Activated CD8-positive, alpha-beta memory T cell treated with anti-CD3 and anti-CD28 coated beads, Interleukin-2, amount 10 ng/mL, durations not matched to agents 7 days and 5 days (primary cell): Measurements from ENCODE around the gene CCDC194. TPM values are rescaled to one million over a fixed set of nuclear protein-coding genes. Genes with fewer than 3 reads are reported as not detected.

Experiments used
- ATAC-seq: fragments of 150-1000 bp; cut with Tn5 transposase; one replicate; pipeline ENCODE4 v1.10.0; 2021; ENCODE audit warnings: moderate library complexity
- CTCF ChIA-PET: fragments of 350-600 bp; sonication (Branson Sonifier 250); formaldehyde crosslinking; loops from one replicate; lab custom pipeline; 2021; ENCODE audit warnings: antibody characterized with exemption; lab: Charles Lee
- DNase-seq: peaks from one replicate; pipeline ENCODE4 v3.0.0-alpha.2; 2020
- H3K27ac Mint-ChIP-seq: one replicate; pipeline ENCODE4 v1.8.0; 2021; ENCODE audit warnings: mild to moderate bottlenecking, mixed read lengths
- H3K27me3 Mint-ChIP-seq: one replicate; pipeline ENCODE4 v1.8.0; 2021; ENCODE audit warnings: mixed read lengths
- H3K36me3 Mint-ChIP-seq: one replicate; pipeline ENCODE4 v1.8.0; 2021; ENCODE audit warnings: mild to moderate bottlenecking, mixed read lengths
- H3K4me1 Mint-ChIP-seq: one replicate; pipeline ENCODE4 v1.8.0; 2021; ENCODE audit warnings: mixed read lengths
- H3K4me3 Mint-ChIP-seq: one replicate; pipeline ENCODE4 v1.8.0; 2021; ENCODE audit warnings: mild to moderate bottlenecking, moderate library complexity, mixed read lengths
- H3K9me3 Mint-ChIP-seq: one replicate; pipeline ENCODE4 v1.8.0; 2022; ENCODE audit warnings: low read depth, mixed read lengths
- total RNA-seq, 2 experiments: library from RNA; stranded (reverse); gene quantifications; one replicate each; pipeline ENCODE4 v1.2.3, GENCODE V29; 2021

Gene CCDC194
- total RNA-seq, 2 experiments from 2014 or later: 4.3 to 5.9 TPM

DNA sequence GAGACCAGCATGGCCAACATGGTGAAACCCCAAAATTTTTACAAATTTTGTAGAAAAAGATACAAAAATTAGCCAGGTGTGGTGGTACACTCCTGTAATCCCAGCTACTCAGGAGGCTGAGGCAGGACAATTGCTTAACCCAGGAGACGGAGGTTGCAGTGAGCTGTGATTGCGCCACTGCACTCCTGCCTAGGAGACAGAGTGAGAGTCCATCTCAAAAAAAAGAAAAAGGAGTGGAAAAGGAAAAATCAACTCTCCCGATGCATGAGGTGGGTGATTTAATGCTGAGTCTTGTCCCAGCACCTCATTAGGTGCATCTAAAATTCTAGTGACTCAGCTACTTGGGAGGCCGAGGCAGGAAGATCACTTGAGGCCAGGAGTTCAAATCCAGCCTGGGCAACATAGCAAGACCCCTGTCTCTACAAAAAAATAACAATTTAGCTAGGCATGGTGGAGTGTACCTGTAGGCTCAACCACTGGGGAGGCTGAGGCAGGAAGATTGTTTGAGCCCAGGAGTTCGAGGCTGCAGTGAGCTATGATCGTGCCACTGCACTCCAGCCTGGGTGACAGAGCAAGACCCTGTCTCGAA, 36.8 kb downstream of the CCDC194 start:
- CTCF ChIA-PET: interaction anchor here (1.3 kb wide), 1 partner anchor 8 kb away, joined by 3 read pairs; no protein-coding TSS in a partner anchor
- H3K27ac Mint-ChIP-seq: no peak overlapping the region

DNA sequence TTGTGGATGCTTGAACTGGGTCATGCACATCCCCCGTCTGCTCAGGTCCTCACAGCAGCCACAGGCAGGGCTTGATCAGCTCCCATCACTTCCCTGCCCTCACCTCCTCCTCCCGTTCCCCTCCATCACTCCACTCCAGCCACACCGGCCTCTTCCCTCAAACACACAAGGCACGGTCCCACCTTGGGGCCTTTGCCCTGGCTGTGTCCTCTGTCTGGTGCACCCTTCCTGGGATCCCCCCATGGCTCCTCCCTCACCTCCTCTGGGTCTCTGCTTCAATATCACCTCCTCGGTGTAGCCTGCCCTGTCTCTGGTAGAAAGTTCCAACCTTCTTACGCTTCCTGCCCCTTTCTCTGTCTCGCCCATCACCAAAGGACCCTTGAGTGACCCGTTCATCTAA, 40.6 kb downstream of the CCDC194 start:
- no peak for ATAC-seq
- CTCF ChIA-PET: interaction anchor here (0.9 to 1.2 kb wide), 2 partner anchors 33 to 138 kb away, joined by 3 read pairs; no protein-coding TSS in a partner anchor
- Mint-ChIP-seq H3K27ac (no peak overlapping the region), H3K4me3 (no peak overlapping the region), H3K4me1 (peaks cover 16% of the 10 kb centered on the region), H3K27me3 (peaks cover 28% of the 10 kb centered on the region), H3K9me3 (no peaks in the 10 kb centered on the region), H3K36me3 (no peaks in the 10 kb centered on the region)
- no peak for DNase-seq

More for the DNA sequence above, 36.8 kb downstream of the CCDC194 start:
- H3K4me3 Mint-ChIP-seq: no peak overlapping the region
- H3K27me3 Mint-ChIP-seq: peaks cover 5% of the 10 kb centered on the region
- no peaks in the 10 kb centered on the region for H3K4me1 Mint-ChIP-seq
- ATAC-seq (no peak), DNase-seq (no peak)
- no peaks in the 10 kb centered on the region for H3K36me3 Mint-ChIP-seq
- no peaks in the 10 kb centered on the region for H3K9me3 Mint-ChIP-seq

DNA sequence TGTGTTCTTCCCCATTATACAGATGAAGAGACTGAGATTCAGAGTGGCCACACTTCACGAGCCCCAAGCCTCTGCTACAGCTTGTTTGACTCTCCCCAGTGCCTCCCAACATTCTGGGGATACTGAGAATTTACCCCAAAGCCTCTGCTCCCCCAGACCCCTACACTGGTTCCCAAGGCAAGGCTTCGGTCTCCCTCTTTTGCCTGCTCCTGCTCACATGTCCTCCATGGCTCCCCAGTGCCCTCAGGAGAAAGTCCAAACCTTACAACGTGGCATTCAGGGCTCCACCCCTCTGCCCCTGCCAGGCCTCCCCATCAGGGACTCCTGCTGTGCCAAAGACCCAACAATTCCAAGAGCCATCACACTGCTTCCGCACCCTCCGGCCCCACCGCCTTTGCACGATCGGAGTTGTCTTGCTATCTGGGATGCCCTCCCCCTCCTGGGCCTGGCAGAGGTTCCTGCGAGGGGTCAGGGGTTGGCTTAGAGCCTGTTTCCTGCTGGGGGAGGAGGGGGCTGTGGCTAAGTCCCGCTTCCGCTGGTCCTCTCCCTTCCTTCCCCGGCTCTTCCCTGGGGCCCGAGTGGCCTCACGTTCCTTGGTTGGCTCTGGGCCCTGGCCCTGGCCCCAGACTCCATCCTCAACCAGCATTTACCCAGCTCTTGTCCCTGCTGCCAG, 41.3 kb downstream of the CCDC194 start:
- Mint-ChIP-seq H3K36me3 (no peaks in the 10 kb centered on the region), H3K9me3 (no peaks in the 10 kb centered on the region), H3K27ac (no peak overlapping the region), H3K4me3 (no peak overlapping the region), H3K4me1 (peaks cover 18% of the 10 kb centered on the region), H3K27me3 (peaks cover 32% of the 10 kb centered on the region)
- DNase-seq: no peak
- CTCF ChIA-PET: no interaction called here
- no peak for ATAC-seq

DNA sequence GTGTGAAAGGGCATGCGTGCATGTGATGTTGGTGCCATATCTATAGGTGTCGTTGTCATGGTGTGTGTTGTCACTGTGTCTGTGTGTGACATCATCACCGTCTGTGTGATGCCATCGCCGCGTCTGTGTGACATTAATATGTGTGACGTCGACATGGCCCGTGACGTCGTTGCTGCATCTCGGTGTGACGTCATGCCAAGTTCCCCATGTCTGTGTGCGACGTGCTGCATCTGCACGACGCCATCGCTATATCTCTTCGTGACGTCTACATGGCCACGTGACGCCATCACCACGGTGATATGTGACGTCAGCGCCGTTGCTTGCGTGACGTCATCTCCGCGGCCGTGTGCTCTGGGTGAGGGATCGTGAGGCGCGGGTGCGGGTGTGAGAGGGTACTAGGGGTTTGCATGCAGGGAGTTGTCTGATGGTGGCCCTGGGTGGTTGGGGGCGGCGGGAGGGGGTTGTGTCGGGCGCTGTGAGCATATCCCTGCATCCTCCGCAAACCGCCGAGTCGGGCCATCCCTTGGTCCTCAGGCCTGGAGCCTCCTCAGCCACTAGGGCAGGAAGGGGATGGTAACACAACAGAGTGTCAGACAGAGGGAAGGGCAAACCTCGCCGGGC, 42.1 kb downstream of the CCDC194 start:
- H3K9me3 Mint-ChIP-seq: no peaks in the 10 kb centered on the region
- no peak overlapping the region for H3K4me3 Mint-ChIP-seq
- no peak for ATAC-seq
- H3K27ac Mint-ChIP-seq: no peak overlapping the region
- peaks cover 24% of the 10 kb centered on the region for H3K4me1 Mint-ChIP-seq
- CTCF ChIA-PET: no interaction called here
- H3K36me3 Mint-ChIP-seq: no peaks in the 10 kb centered on the region
- no peak for DNase-seq
- H3K27me3 Mint-ChIP-seq: peaks cover 33% of the 10 kb centered on the region

DNA sequence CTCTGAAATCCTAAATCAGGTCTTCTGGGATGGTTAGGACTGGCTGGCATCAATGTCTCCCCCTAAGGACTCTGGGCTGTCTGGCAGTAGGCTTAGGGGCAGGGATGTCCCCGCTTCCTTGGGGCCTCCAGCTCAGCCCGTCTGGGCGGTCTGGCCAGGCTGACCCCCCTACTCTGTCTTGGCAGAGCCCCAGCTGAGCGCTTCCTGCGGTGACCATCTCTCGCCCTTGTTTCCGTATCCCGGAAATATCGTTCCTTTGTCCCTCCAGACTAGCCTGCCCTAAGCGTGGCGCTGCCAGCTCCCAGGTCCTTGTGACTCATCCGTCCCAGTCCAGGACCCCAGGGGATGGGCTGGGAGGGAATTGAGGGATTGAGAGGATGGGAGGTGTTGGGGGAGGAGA, 45.3 kb downstream of the CCDC194 start:
- CTCF ChIA-PET: interaction anchor here (1.5 to 1.7 kb wide), 5 partner anchors 10 to 274 kb away, joined by 3 to 4 read pairs (median 4); partner anchors contain the start of gene BST2
- DNase-seq (no peak), ATAC-seq (no peak)
- Mint-ChIP-seq H3K36me3 (no peaks in the 10 kb centered on the region), H3K4me3 (no peak overlapping the region), H3K4me1 (peaks cover 30% of the 10 kb centered on the region), H3K27me3 (peaks cover 33% of the 10 kb centered on the region), H3K9me3 (no peaks in the 10 kb centered on the region), H3K27ac (no peak overlapping the region)

DNA sequence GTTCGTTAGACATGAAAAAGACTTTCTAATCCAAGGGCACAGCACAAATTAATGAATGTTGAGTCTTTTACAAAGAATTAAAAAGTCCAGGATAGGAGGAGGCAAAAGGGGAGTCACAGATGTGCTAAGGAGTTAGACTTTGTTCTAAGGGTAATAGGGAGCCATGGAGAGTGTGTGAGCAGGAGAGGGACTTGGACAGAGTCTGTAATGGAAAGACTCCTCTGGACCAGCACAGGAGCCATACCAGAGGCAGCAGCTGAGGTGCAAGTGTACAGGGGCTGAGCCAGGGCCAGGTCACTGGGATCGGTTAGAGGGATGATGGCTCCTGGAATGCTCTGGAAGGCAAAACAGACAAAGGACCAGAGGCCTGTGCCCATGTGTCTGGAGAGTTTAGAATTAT, 46.1 kb downstream of the CCDC194 start:
- DNase-seq: no peak
- H3K4me3 Mint-ChIP-seq: no peak overlapping the region
- H3K27ac Mint-ChIP-seq: no peak overlapping the region
- no peaks in the 10 kb centered on the region for H3K9me3 Mint-ChIP-seq
- peaks cover 30% of the 10 kb centered on the region for H3K27me3 Mint-ChIP-seq
- H3K4me1 Mint-ChIP-seq: peaks cover 30% of the 10 kb centered on the region
- CTCF ChIA-PET: interaction anchor here (0.9 to 1.7 kb wide), 11 partner anchors 7 to 407 kb away, joined by 3 to 7 read pairs (median 4); partner anchors contain the start of gene BST2
- no peak for ATAC-seq
- no peaks in the 10 kb centered on the region for H3K36me3 Mint-ChIP-seq

DNA sequence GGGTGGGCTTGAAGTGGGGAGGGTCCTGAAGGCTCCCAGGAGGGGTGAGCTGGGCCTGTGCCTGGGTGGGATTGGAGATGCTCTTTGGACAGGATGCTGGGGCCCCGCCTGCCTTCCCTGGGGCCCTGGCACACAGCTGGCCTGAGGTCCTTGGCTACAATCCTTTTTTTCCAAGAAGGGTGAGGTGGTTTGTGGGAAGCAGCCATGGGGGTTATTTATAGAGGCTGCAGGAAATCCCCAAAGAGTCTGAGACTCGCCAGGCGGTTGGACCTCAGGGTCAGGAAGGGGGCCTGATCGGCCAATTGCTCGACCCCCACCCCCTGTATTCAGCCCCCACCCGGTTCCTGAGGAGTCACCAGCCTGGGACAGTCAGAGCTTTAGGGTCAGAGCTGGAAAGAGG, 46.6 kb downstream of the CCDC194 start:
- Mint-ChIP-seq H3K4me3 (no peak overlapping the region), H3K9me3 (no peaks in the 10 kb centered on the region), H3K4me1 (peaks cover 30% of the 10 kb centered on the region), H3K27ac (no peak overlapping the region), H3K27me3 (peaks cover 30% of the 10 kb centered on the region), H3K36me3 (peaks cover 2% of the 10 kb centered on the region)
- DNase-seq (no peak), ATAC-seq (no peak)
- CTCF ChIA-PET: interaction anchor here (0.9 to 1.7 kb wide), 13 partner anchors 8 to 407 kb away, joined by 3 to 7 read pairs (median 4); partner anchors contain the start of gene BST2

DNA sequence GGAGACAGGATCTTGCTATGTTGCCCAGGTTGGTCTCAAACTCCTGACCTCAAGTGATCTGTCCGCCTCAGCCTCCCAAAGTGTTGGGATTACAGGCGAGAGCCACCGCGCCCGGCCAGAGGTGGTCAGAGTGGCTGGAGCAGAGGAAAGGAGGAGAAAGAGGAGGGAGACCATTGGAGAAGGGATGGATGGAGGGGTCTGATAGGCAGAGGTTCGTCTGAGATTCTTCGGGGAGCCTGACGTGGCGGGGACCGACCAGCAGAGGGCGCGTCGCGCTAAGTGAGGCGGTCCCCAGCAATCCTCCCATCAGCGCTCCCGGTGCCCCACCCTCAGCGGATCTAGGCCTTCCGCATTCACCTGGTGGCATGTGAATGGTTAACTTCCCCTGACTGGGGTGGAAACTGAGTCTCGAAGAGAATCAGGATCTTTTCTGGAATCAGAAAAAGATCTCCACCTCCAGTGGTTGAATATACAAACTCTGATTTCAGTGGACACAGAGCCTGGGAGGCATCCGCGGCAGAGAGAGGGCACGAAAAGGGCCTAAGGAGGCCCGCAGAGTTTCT, 47.8 kb downstream of the CCDC194 start:
- CTCF ChIA-PET: interaction anchor here (0.7 to 1.9 kb wide), 10 partner anchors 12 to 98 kb away, joined by 3 to 11 read pairs (median 4); partner anchors contain the start of genes ANO8, BST2 and MVB12A
- Mint-ChIP-seq H3K9me3 (no peaks in the 10 kb centered on the region), H3K4me1 (peaks cover 21% of the 10 kb centered on the region), H3K4me3 (no peak overlapping the region), H3K27ac (peak overlapping the region; percentile 15), H3K27me3 (peaks cover 25% of the 10 kb centered on the region), H3K36me3 (peaks cover 2% of the 10 kb centered on the region)
- DNase-seq: peak; percentile 84
- peak; percentile 96 for ATAC-seq

DNA sequence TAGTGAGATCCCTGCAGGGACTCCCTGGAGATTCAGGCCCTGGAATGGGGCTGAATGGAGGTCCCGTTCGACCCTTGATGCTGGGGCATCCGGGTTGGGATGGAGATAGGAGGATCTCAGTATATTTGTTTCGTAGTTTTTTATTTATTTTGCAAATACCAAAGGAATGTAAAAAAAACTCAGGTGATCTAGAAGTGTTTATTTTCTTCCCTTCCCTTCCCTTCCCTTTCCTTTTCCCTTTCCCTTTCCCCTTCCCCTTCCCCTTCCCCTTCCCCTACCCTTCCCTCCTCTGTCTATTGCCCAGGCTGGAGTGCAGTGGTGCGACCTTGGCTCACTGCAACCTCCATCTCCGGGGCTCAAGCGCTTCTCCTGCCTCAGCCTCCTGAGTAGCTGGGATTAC, 52.2 kb downstream of the CCDC194 start:
- peaks cover 25% of the 10 kb centered on the region for H3K4me1 Mint-ChIP-seq
- H3K36me3 Mint-ChIP-seq: peaks cover 2% of the 10 kb centered on the region
- no peaks in the 10 kb centered on the region for H3K9me3 Mint-ChIP-seq
- ATAC-seq (no peak), DNase-seq (no peak)
- CTCF ChIA-PET: interaction anchor here (0.6 to 2.5 kb wide), 2 partner anchors 44 to 125 kb away, joined by 3 to 9 read pairs; no protein-coding TSS in a partner anchor
- no peak overlapping the region for H3K27ac Mint-ChIP-seq
- H3K4me3 Mint-ChIP-seq: no peak overlapping the region
- H3K27me3 Mint-ChIP-seq: no peaks in the 10 kb centered on the region

DNA sequence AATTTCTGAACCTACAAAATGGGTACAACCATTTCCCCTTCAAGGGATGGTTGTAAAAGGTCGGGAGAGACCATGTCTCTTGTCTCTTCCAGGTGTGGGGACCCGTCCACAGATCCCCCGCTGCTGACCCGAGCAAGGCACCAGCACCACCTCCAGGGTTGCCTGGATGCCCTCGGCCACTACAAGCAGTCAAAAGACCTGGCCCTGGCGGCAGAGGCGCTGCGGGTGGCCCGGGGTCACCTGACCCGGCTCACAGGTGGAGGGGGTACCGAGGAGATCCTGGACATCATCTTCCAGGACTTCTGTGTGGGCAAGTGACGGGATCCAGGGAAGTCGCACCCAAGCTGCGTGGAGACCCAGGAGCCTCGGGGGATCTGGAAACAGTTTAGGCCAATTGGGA, 52.6 kb downstream of the CCDC194 start:
- DNase-seq: no peak
- ATAC-seq: no peak
- Mint-ChIP-seq H3K4me1 (peaks cover 24% of the 10 kb centered on the region), H3K27me3 (no peaks in the 10 kb centered on the region), H3K4me3 (no peak overlapping the region), H3K27ac (no peak overlapping the region), H3K36me3 (peaks cover 2% of the 10 kb centered on the region), H3K9me3 (no peaks in the 10 kb centered on the region)
- CTCF ChIA-PET: no interaction called here

DNA sequence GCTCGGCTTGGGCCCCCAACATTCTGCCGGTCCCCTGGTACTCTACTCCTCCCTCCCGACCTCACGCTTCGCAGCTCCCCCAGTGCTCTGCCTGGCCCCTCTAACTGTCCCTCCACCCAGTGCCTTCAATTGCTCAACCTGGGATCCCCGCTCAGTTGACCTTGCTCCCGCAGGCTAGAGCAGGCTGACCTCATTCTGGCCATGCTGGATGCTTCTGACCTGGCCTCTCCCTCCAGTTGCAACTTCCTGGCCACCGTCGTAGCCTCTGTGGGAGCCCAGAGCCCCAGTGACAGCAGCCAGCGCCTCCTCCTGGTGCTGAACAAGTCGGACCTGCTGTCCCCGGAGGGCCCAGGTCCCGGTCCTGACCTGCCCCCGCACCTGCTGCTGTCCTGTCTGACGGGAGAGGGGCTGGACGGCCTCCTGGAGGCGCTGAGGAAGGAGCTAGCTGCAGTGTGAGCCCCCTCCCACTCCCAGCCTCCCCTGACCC, 53.1 kb downstream of the CCDC194 start:
- H3K27me3 Mint-ChIP-seq: no peaks in the 10 kb centered on the region
- H3K4me1 Mint-ChIP-seq: peaks cover 22% of the 10 kb centered on the region
- ATAC-seq (no peak), DNase-seq (no peak)
- peaks cover 2% of the 10 kb centered on the region for H3K36me3 Mint-ChIP-seq
- H3K4me3 Mint-ChIP-seq: no peak overlapping the region
- CTCF ChIA-PET: no interaction called here
- no peaks in the 10 kb centered on the region for H3K9me3 Mint-ChIP-seq
- H3K27ac Mint-ChIP-seq: no peak overlapping the region
